A549 (cell line): Measurements from ENCODE around the gene PRUNE2. TPM values are rescaled to one million over a fixed set of nuclear protein-coding genes. Genes with fewer than 3 reads are reported as not detected.

ENCODE experiments used
- ATAC-seq, 2 experiments: fragments of 200-7000 bp in 1 of 2; fragments of >200 bp in 1 of 2; cut with Nextera tagmentation in 1 of 2; cut with Tn5 transposase in 1 of 2; 3 replicates each; pipeline versions ENCODE4 v1.8.0 to v1.9.1; 2018 to 2020; ENCODE audit warnings: mild to moderate bottlenecking in 1 of 2, moderate library complexity in 1 of 2
- CTCF ChIA-PET: fragments of 300-600 bp; sonication (Branson Sonifier 250); formaldehyde crosslinking; extraction: SDS; loops from one replicate; lab custom pipeline; 2021; ENCODE audit warnings: antibody characterized with exemption, inconsistent platforms; lab: Yijun Ruan, JAX
- POLR2A ChIA-PET: fragments of 350-600 bp; formaldehyde crosslinking; extraction: SDS; loops from one replicate; lab custom pipeline; 2021; ENCODE audit warnings: antibody characterized with exemption, inconsistent platforms; lab: Yijun Ruan, JAX
- DNase-seq, 2 experiments: peaks; one replicate each; pipeline versions ENCODE4 v3.0.0 to v3.0.0-alpha.2; 2011 to 2016; ENCODE audit warnings: low read depth in 1 of 2, low spot score in 1 of 2
- FAIRE-seq: peaks from 2 replicates; lab custom pipeline; 2011; peaks lifted over from hg19 to GRCh38; lab: Jason Lieb, UNC
- H3K27ac ChIP-seq, 2 experiments: fragments of >200 bp; sonication (Bioruptor Twin); formaldehyde crosslinking; 3 replicates each; pipeline ENCODE4 v1.5.1; 2016 to 2017
- H3K4me1 ChIP-seq: fragments of >200 bp; sonication (Bioruptor Twin); formaldehyde crosslinking; 3 replicates; pipeline ENCODE4 v1.6.1; 2016
- H3K4me2 ChIP-seq: fragments of >200 bp; sonication (Bioruptor Twin); formaldehyde crosslinking; 3 replicates; pipeline ENCODE4 v1.6.1; 2016
- H3K4me3 ChIP-seq: fragments of >200 bp; sonication (Bioruptor Twin); formaldehyde crosslinking; 3 replicates; pipeline ENCODE4 v1.5.1; 2016
- H3K9me3 ChIP-seq: fragments of >200 bp; sonication (Bioruptor Twin); formaldehyde crosslinking; 3 replicates; pipeline ENCODE4 v1.6.1; 2016
- ATOH8 ChIP-seq: fragments of 250-450 bp; sonication (Bioruptor Pico); IDR thresholded peaks from 2 replicates; pipeline ENCODE4 v1.5.0; 2020; ENCODE audit warnings: low read depth, mild to moderate bottlenecking, moderate library complexity
- BCL3 ChIP-seq: fragments of >200 bp; sonication (Bioruptor Twin); formaldehyde crosslinking; IDR thresholded peaks from 3 replicates; pipeline ENCODE4 v1.6.1; 2016
- CBX8 ChIP-seq: fragments of 200-600 bp; sonication (generic); IDR thresholded peaks from 2 replicates; pipeline ENCODE4 v1.6.1; 2016
- CEBPB ChIP-seq, 2 experiments: fragments of >200 bp in 1 of 2; sonication (Bioruptor Twin) in 1 of 2; formaldehyde crosslinking in 1 of 2; IDR thresholded peaks; 2 replicates each; pipeline ENCODE4 v1.6.1; 2012 to 2016
- CTCF ChIP-seq: fragments of >200 bp; sonication (Bioruptor Twin); formaldehyde crosslinking; IDR thresholded peaks from 3 replicates; pipeline ENCODE4 v1.5.1; 2016
- EHMT2 ChIP-seq: fragments of 200-600 bp; sonication (generic); IDR thresholded peaks from 2 replicates; pipeline ENCODE4 v1.6.1; 2016; ENCODE audit warnings: antibody characterized with exemption, low read depth, mild to moderate bottlenecking, moderate library complexity
- EP300 ChIP-seq, 2 experiments: fragments of >200 bp; sonication (Bioruptor Twin); formaldehyde crosslinking; IDR thresholded peaks; 2 replicates in 1 of 2; 3 replicates in 1 of 2; pipeline ENCODE4 v1.6.1; 2016 to 2017
- FOSB ChIP-seq: fragments of 250-450 bp; sonication (Bioruptor Pico); IDR thresholded peaks from 2 replicates; pipeline ENCODE4 v1.5.0; 2020; ENCODE audit warnings: mild to moderate bottlenecking, moderate library complexity
- FOXS1 ChIP-seq: fragments of 250-450 bp; sonication (Bioruptor Pico); IDR thresholded peaks from 2 replicates; pipeline ENCODE4 v1.5.0; 2020; ENCODE audit warnings: mild to moderate bottlenecking, moderate library complexity
- GATA3 ChIP-seq: IDR thresholded peaks from 2 replicates; pipeline ENCODE4 v1.6.1; 2012; ENCODE audit warnings: borderline replicate concordance
- HEYL ChIP-seq: fragments of 250-450 bp; sonication (Bioruptor Pico); IDR thresholded peaks from 2 replicates; pipeline ENCODE4 v1.8.0; 2021; ENCODE audit warnings: mild to moderate bottlenecking, moderate library complexity
- HOXA7 ChIP-seq: fragments of 250-450 bp; sonication (Bioruptor Pico); IDR thresholded peaks from 2 replicates; pipeline ENCODE4 v1.5.0; 2020; ENCODE audit warnings: mild to moderate bottlenecking, moderate library complexity
- JUN ChIP-seq, 2 experiments: fragments of >200 bp; sonication (Bioruptor Twin); formaldehyde crosslinking; IDR thresholded peaks; 2 replicates in 1 of 2; 3 replicates in 1 of 2; pipeline ENCODE4 v1.6.1; 2016 to 2017
- JUNB ChIP-seq: fragments of >200 bp; sonication (Bioruptor Twin); formaldehyde crosslinking; IDR thresholded peaks from 2 replicates; pipeline ENCODE4 v1.6.1; 2016
- MAFK ChIP-seq: fragments of 450-650 bp; IDR thresholded peaks from 2 replicates; pipeline ENCODE4 v1.6.1; 2014; ENCODE audit not compliant: partially characterized antibody
- NPAS2 ChIP-seq: fragments of 250-450 bp; sonication (Bioruptor Pico); IDR thresholded peaks from 2 replicates; pipeline ENCODE4 v1.8.0; 2022; ENCODE audit warnings: mild to moderate bottlenecking, moderate library complexity, borderline replicate concordance
- PHF8 ChIP-seq: fragments of 200-600 bp; sonication (generic); IDR thresholded peaks from 2 replicates; pipeline ENCODE4 v1.6.1; 2016; ENCODE audit warnings: low read depth, mild to moderate bottlenecking, antibody characterized with exemption, moderate library complexity, borderline replicate concordance
- REST ChIP-seq: fragments of 200-600 bp; sonication (generic); IDR thresholded peaks from 2 replicates; pipeline ENCODE4 v1.6.1; 2016; ENCODE audit warnings: antibody characterized with exemption, mild to moderate bottlenecking, moderate library complexity
- RFX5 ChIP-seq: fragments of 450-650 bp; IDR thresholded peaks from 2 replicates; pipeline ENCODE4 v1.7.1; 2014; ENCODE audit warnings: antibody characterized with exemption, mild to moderate bottlenecking, moderate library complexity
- SREBF2 ChIP-seq: fragments of 450-650 bp; IDR thresholded peaks from 2 replicates; pipeline ENCODE4 v1.6.1; 2014; ENCODE audit warnings: mild to moderate bottlenecking, moderate library complexity
- USF2 ChIP-seq: fragments of 450-650 bp; IDR thresholded peaks from 2 replicates; pipeline ENCODE4 v1.6.1; 2014; ENCODE audit warnings: antibody characterized with exemption
- ZFP36 ChIP-seq: fragments of 450-650 bp; IDR thresholded peaks from 2 replicates; pipeline ENCODE4 v1.6.1; 2014; ENCODE audit warnings: borderline replicate concordance; ENCODE audit not compliant: partially characterized antibody
- ZSCAN20 ChIP-seq: fragments of 250-450 bp; sonication (Bioruptor Pico); IDR thresholded peaks from 2 replicates; pipeline ENCODE4 v1.8.0; 2022; ENCODE audit warnings: mild to moderate bottlenecking, moderate library complexity
- WGBS: methylation state at CpG from one replicate; pipeline ENCODE4 v1.1.6; 2017; ENCODE audit errors: missing lambda C conversion rate; 5-methylcytosine and 5-hydroxymethylcytosine counted together
- polyA plus RNA-seq, 4 experiments: library from polyadenylated mRNA; depleted of rRNA in 3 of 4; stranded (reverse); fragments of >200 nt; fragmentation: RNase III in 1 of 4; extraction: RNeasy Plus Mini Kit Qiagen cat#74134 plus additional on column Dnase treatment in 1 of 4; gene quantifications; 2 replicates in 3 of 4; 3 replicates in 1 of 4; pipeline ENCODE4 v1.2.3, GENCODE V29; 2011 to 2017

The PRUNE2 gene
- polyA plus RNA-seq, 2 of the 4 experiments (the other 2 are of a cell fraction), result 0.04 TPM; not detected in 1

- TF ChIP-seq ATOH8 (CRISPR knock-in tag) (no peak), NPAS2 (CRISPR knock-in tag) (no peak), EHMT2 (no peak), PHF8 (no peak)
Observed at GRCh38 chr9:76894198-76894597, 11.7 kb downstream of the PRUNE2 start (continued).

- no peak for FAIRE-seq
- 39% methylated on average over 4 of the region's 4 CpGs for WGBS
- TF ChIP-seq ZSCAN20 (CRISPR knock-in tag) (no peak), REST (no peak), NPAS2 (CRISPR knock-in tag) (no peak), EHMT2 (no peak), JUNB (no peak), CTCF (no peak), SREBF2 (no peak), FOSB (CRISPR knock-in tag) (no peak), ZFP36 (no peak), HEYL (no peak), MAFK (no peak), PHF8 (no peak), HOXA7 (CRISPR knock-in tag) (no peak), CEBPB (IDR thresholded peaks at IDR 0.05) (no peak), RFX5 (no peak), CBX8 (no peak)
- no peak for ATAC-seq
- H3K4me2 ChIP-seq, result no peak overlapping the region
- H3K4me3 ChIP-seq, result no peak overlapping the region
- H3K27ac ChIP-seq, result no peak overlapping the region
- H3K4me1 ChIP-seq, result no peaks in the 10 kb centered on the region
- no peak for DNase-seq
- H3K9me3 ChIP-seq, result no peaks in the 10 kb centered on the region
- ChIA-PET POLR2A (no interaction called here), CTCF (interaction anchor here (0.8 kb wide), 1 partner anchor 11 kb away, joined by 3 read pairs; no protein-coding TSS in a partner anchor)
Observed at GRCh38 chr9:76893395-76893932, 12.4 kb downstream of the PRUNE2 start.

GRCh38 chr9:76891874-76892273, 14.0 kb downstream of the PRUNE2 start:
- CTCF ChIA-PET, result no interaction called here
- POLR2A ChIA-PET, result no interaction called here
- H3K27ac ChIP-seq, result no peak overlapping the region
- FAIRE-seq, result no peak
- ATAC-seq, result no peak
- no peak overlapping the region for H3K4me3 ChIP-seq
- no peak overlapping the region for H3K4me2 ChIP-seq
- no peak for DNase-seq
- H3K9me3 ChIP-seq, result no peaks in the 10 kb centered on the region
- no peaks in the 10 kb centered on the region for H3K4me1 ChIP-seq
- WGBS, result 59% methylated on average over 5 of the region's 5 CpGs
- no peak for TF ChIP-seq MAFK
- TF ChIP-seq USF2, result no peak
- no peak for TF ChIP-seq FOXS1 (CRISPR knock-in tag)
- no peak for TF ChIP-seq EP300 (IDR thresholded peaks at IDR 0.05)
- TF ChIP-seq HOXA7 (CRISPR knock-in tag), result no peak
- no peak for TF ChIP-seq ZFP36
- no peak for TF ChIP-seq CTCF
- no peak for TF ChIP-seq BCL3
- TF ChIP-seq JUN (IDR thresholded peaks at IDR 0.05), result no peak
- TF ChIP-seq EHMT2, result no peak
- TF ChIP-seq ATOH8 (CRISPR knock-in tag), result no peak
- no peak for TF ChIP-seq RFX5
- no peak for TF ChIP-seq GATA3
